AG04449 (cell line): ENCODE measurements around the gene DBNDD2.

ENCODE experiments used
- CTCF ChIA-PET: fragments of 350-600 bp; formaldehyde crosslinking; extraction: SDS; loops from one replicate; lab custom pipeline; 2021; ENCODE audit warnings: antibody characterized with exemption; lab: Yijun Ruan, JAX
- POLR2A ChIA-PET: fragments of 400-600, 350-600 bp; formaldehyde crosslinking; extraction: SDS; loops from one replicate; lab custom pipeline; 2020; ENCODE audit warnings: antibody characterized with exemption, inconsistent platforms; lab: Yijun Ruan, JAX
- DNase-seq: peaks from one replicate; pipeline ENCODE4 v3.0.0-alpha.2; 2010; ENCODE audit warnings: low read depth, low spot score
- H3K4me3 ChIP-seq: 2 replicates; pipeline ENCODE4 v1.5.1; 2011; ENCODE audit warnings: low read depth, mild to moderate bottlenecking, control low read depth, low read length
- CTCF ChIP-seq: IDR thresholded peaks from one replicate; pipeline ENCODE4 v1.5.1; 2011; ENCODE audit warnings: mild to moderate bottlenecking, moderate library complexity, low read length, control low read depth, inconsistent platforms; ENCODE audit not compliant: insufficient read depth; ENCODE audit errors: missing control alignments

DBNDD2 gene

GRCh38 chr20:45413479-45413878 is 5.4 kb downstream of the DBNDD2 start:
- ChIA-PET CTCF (interaction anchor here (1.0 to 2.2 kb wide), 5 partner anchors 24 to 357 kb away, joined by 3 to 12 read pairs (median 7); no protein-coding TSS in a partner anchor), POLR2A (interaction anchor here (0.6 kb wide), 1 partner anchor 50 kb away, joined by 3 read pairs; no protein-coding TSS in a partner anchor)
- no peak overlapping the region for H3K4me3 ChIP-seq
- DNase-seq: no peak
- no peak for TF ChIP-seq CTCF

GRCh38 chr20:45415822-45416637 is 7.9 kb downstream of the DBNDD2 start, which contains the start of gene PIGT:
Gene PIGT, plus strand, starts transcription at chr20:45416141. Its CDS starts 16 bp downstream, at chr20:45416157.
- ChIA-PET CTCF (interaction anchor here (0.6 to 2.7 kb wide), 13 partner anchors 9 to 125 kb away, joined by 3 to 13 read pairs (median 4); partner anchors contain the start of gene SYS1), POLR2A (interaction anchor here (0.5 to 1.6 kb wide), 4 partner anchors 10 to 55 kb away, joined by 3 read pairs; no protein-coding TSS in a partner anchor)
- no peak for TF ChIP-seq CTCF
- DNase-seq: no peak
- peak within 1 kb of the TSS; percentile 97 for H3K4me3 ChIP-seq

GRCh38 chr20:45416917-45417316 is 8.8 kb downstream of the DBNDD2 start:
- ChIA-PET CTCF (interaction anchor here (0.6 to 2.7 kb wide), 5 partner anchors 20 to 126 kb away, joined by 3 to 13 read pairs (median 5); no protein-coding TSS in a partner anchor), POLR2A (interaction anchor here (1.6 kb wide), 1 partner anchor 56 kb away, joined by 3 read pairs; no protein-coding TSS in a partner anchor)
- peak overlapping the region; percentile 97 for H3K4me3 ChIP-seq
- TF ChIP-seq CTCF: no peak
- no peak for DNase-seq

- CTCF ChIA-PET: interaction anchor here (1.2 to 4.6 kb wide), 6 partner anchors 9 to 57 kb away, joined by 3 to 40 read pairs (median 6); partner anchors contain the start of gene SYS1
- TF ChIP-seq CTCF: no peak
- POLR2A ChIA-PET: interaction anchor here (0.5 to 0.6 kb wide), 2 partner anchors 361 to 462 kb away, joined by 3 read pairs; partner anchors contain the start of gene ZSWIM1
- peak; percentile 60 for DNase-seq
- no peak overlapping the region for H3K4me3 ChIP-seq
Measured at GRCh38 chr20:45419188-45420091, 11.4 kb downstream of the DBNDD2 start.

GRCh38 chr20:45420125-45420524 is 12.0 kb downstream of the DBNDD2 start:
- TF ChIP-seq CTCF: no peak
- POLR2A ChIA-PET: interaction anchor here (0.5 to 0.6 kb wide), 2 partner anchors 360 to 461 kb away, joined by 3 read pairs; partner anchors contain the start of gene ZSWIM1
- CTCF ChIA-PET: interaction anchor here (1.6 to 4.6 kb wide), 5 partner anchors 8 to 128 kb away, joined by 3 to 40 read pairs (median 7); partner anchors contain the start of gene SYS1
- no peak for DNase-seq
- H3K4me3 ChIP-seq: no peak overlapping the region
